Large intestine (tissue), 3 donors: ENCODE measurements around the gene SYT1. TPM values are rescaled to one million over a fixed set of nuclear protein-coding genes. Genes with fewer than 3 reads are reported as not detected.

Experiments used
- DNase-seq, 2 donors: peaks; one replicate each; pipeline versions ENCODE4 v3.0.0 to v3.0.0-alpha.2; 2013
- H3K27ac ChIP-seq: one replicate; pipeline ENCODE4 v1.5.1; 2013; ENCODE audit warnings: low read length
- H3K27me3 ChIP-seq: 2 replicates; pipeline ENCODE4 v1.6.1; 2013; ENCODE audit warnings: low read length; ENCODE audit not compliant: control insufficient read depth, insufficient read depth
- H3K36me3 ChIP-seq: 2 replicates; pipeline ENCODE4 v1.6.1; 2013; ENCODE audit warnings: low read length; ENCODE audit not compliant: control insufficient read depth, insufficient read depth
- H3K4me1 ChIP-seq: one replicate; pipeline ENCODE4 v1.6.1; 2013; ENCODE audit warnings: low read length; ENCODE audit not compliant: control insufficient read depth, insufficient read depth
- H3K4me3 ChIP-seq: one replicate; pipeline ENCODE4 v1.5.1; 2013; ENCODE audit warnings: low read length
- H3K9me3 ChIP-seq: one replicate; pipeline ENCODE4 v1.6.1; 2013; ENCODE audit warnings: mild to moderate bottlenecking, low read depth, low read length, moderate library complexity; ENCODE audit not compliant: control insufficient read depth
- WGBS: methylation state at CpG from one replicate; pipeline ENCODE4 v1.1.5; 2013; ENCODE audit warnings: low lambda C conversion rate; ENCODE audit not compliant: insufficient coverage; 5-methylcytosine and 5-hydroxymethylcytosine counted together
- polyA plus RNA-seq: library from polyadenylated mRNA; unstranded; fragments of 120-200 nt; gene quantifications from one replicate; pipeline ENCODE4 v1.2.1, GENCODE V29; 2013

Gene SYT1
- polyA plus RNA-seq, 1 donor: 12.6 TPM

GRCh38 chr12:78887444-78887843 is 22.9 kb downstream of the SYT1 start:
- Histone ChIP-seq H3K9me3 (no peaks in the 10 kb centered on the region), H3K4me1 (no peaks in the 10 kb centered on the region), H3K36me3 (no peaks in the 10 kb centered on the region), H3K4me3 (no peak overlapping the region), H3K27me3 (no peaks in the 10 kb centered on the region), H3K27ac (no peak overlapping the region)
- no peak for DNase-seq
- WGBS: 93% methylated on average over 2 of the region's 3 CpGs

GRCh38 chr12:78888568-78888967 is 24.0 kb downstream of the SYT1 start:
- no peak for DNase-seq
- H3K27ac ChIP-seq: no peak overlapping the region
- WGBS: 67% methylated on average over 1 of the region's 3 CpGs

GRCh38 chr12:78891646-78892353 is 27.2 kb downstream of the SYT1 start:
- 67% methylated on average over 1 of the region's 1 CpG for WGBS
- Histone ChIP-seq H3K9me3 (no peaks in the 10 kb centered on the region), H3K36me3 (no peaks in the 10 kb centered on the region), H3K4me1 (no peaks in the 10 kb centered on the region), H3K27me3 (no peaks in the 10 kb centered on the region), H3K27ac (no peak overlapping the region), H3K4me3 (no peak overlapping the region)
- no peak for DNase-seq

More at GRCh38 chr12:78888568-78888967, 24.0 kb downstream of the SYT1 start:
- no peak overlapping the region for H3K4me3 ChIP-seq
- no peaks in the 10 kb centered on the region for H3K4me1 ChIP-seq
- no peaks in the 10 kb centered on the region for H3K27me3 ChIP-seq
- H3K36me3 ChIP-seq: no peaks in the 10 kb centered on the region
- H3K9me3 ChIP-seq: no peaks in the 10 kb centered on the region

- WGBS: no CpG with 5 or more reads among the region's 1 CpG
- H3K9me3 ChIP-seq: no peaks in the 10 kb centered on the region
- no peak overlapping the region for H3K27ac ChIP-seq
- no peaks in the 10 kb centered on the region for H3K4me1 ChIP-seq
- no peak overlapping the region for H3K4me3 ChIP-seq
- DNase-seq: peak in 1 of 2 donors; percentile 1
- H3K27me3 ChIP-seq: no peaks in the 10 kb centered on the region
- no peaks in the 10 kb centered on the region for H3K36me3 ChIP-seq
Measured at GRCh38 chr12:78898416-78898815, 33.8 kb downstream of the SYT1 start.

GRCh38 chr12:78914859-78915331 is 50.3 kb downstream of the SYT1 start:
- WGBS: no CpG with 5 or more reads among the region's 1 CpG

GRCh38 chr12:78916845-78917480 is 52.4 kb downstream of the SYT1 start:
- no peaks in the 10 kb centered on the region for H3K9me3 ChIP-seq
- no peak overlapping the region for H3K27ac ChIP-seq
- no peak overlapping the region for H3K4me3 ChIP-seq
- no peaks in the 10 kb centered on the region for H3K27me3 ChIP-seq
- WGBS: no CpG with 5 or more reads among the region's 3 CpGs
- H3K36me3 ChIP-seq: no peaks in the 10 kb centered on the region
- H3K4me1 ChIP-seq: no peaks in the 10 kb centered on the region
- no peak for DNase-seq

More at GRCh38 chr12:78914859-78915331, 50.3 kb downstream of the SYT1 start:
- Histone ChIP-seq H3K27ac (no peak overlapping the region), H3K4me1 (no peaks in the 10 kb centered on the region), H3K27me3 (no peaks in the 10 kb centered on the region), H3K4me3 (no peak overlapping the region), H3K9me3 (no peaks in the 10 kb centered on the region), H3K36me3 (no peaks in the 10 kb centered on the region)
- no peak for DNase-seq

- no CpG with 5 or more reads among the region's 5 CpGs for WGBS
- Histone ChIP-seq H3K4me1 (no peaks in the 10 kb centered on the region), H3K36me3 (no peaks in the 10 kb centered on the region), H3K4me3 (no peak overlapping the region), H3K27me3 (no peaks in the 10 kb centered on the region), H3K9me3 (no peaks in the 10 kb centered on the region), H3K27ac (no peak overlapping the region)
- no peak for DNase-seq
Measured at GRCh38 chr12:78917513-78917912, 52.9 kb downstream of the SYT1 start.

- no peak overlapping the region for H3K27ac ChIP-seq
- WGBS: no CpG with 5 or more reads among the region's 2 CpGs
- DNase-seq: no peak
Measured at GRCh38 chr12:78918268-78918667, 53.7 kb downstream of the SYT1 start.

GRCh38 chr12:78928200-78929074 is 63.9 kb downstream of the SYT1 start:
- no peaks in the 10 kb centered on the region for H3K36me3 ChIP-seq
- no peaks in the 10 kb centered on the region for H3K9me3 ChIP-seq
- no peak overlapping the region for H3K27ac ChIP-seq
- 95% methylated on average over 3 of the region's 5 CpGs for WGBS
- no peak overlapping the region for H3K4me3 ChIP-seq
- no peak for DNase-seq
- H3K4me1 ChIP-seq: no peaks in the 10 kb centered on the region
- H3K27me3 ChIP-seq: no peaks in the 10 kb centered on the region

More at GRCh38 chr12:78918268-78918667, 53.7 kb downstream of the SYT1 start:
- H3K4me3 ChIP-seq: no peak overlapping the region
- H3K27me3 ChIP-seq: no peaks in the 10 kb centered on the region
- no peaks in the 10 kb centered on the region for H3K9me3 ChIP-seq
- no peaks in the 10 kb centered on the region for H3K4me1 ChIP-seq
- no peaks in the 10 kb centered on the region for H3K36me3 ChIP-seq

- Histone ChIP-seq H3K27ac (no peak overlapping the region), H3K4me1 (no peaks in the 10 kb centered on the region), H3K4me3 (no peak overlapping the region), H3K36me3 (no peaks in the 10 kb centered on the region), H3K9me3 (no peaks in the 10 kb centered on the region), H3K27me3 (no peaks in the 10 kb centered on the region)
- WGBS: no CpG with 5 or more reads among the region's 7 CpGs
- no peak for DNase-seq
Measured at GRCh38 chr12:78929075-78929418, 64.5 kb downstream of the SYT1 start.
